Fibroblast of lung (primary cell): Measurements from ENCODE around the gene CCDC85C. TPM values are rescaled to one million over a fixed set of nuclear protein-coding genes. Genes with fewer than 3 reads are reported as not detected.

Source experiments
- DNase-seq, 2 donors: peaks; one replicate each; pipeline versions ENCODE4 v3.0.0 to v3.0.0-alpha.2; 2010; ENCODE audit warnings: low read depth in 2 of 2
- H2AFZ ChIP-seq: 2 replicates; pipeline ENCODE4 v1.5.1; 2012; ENCODE audit warnings: low read length, control low read depth, inconsistent platforms
- H3K27ac ChIP-seq: 2 replicates; pipeline ENCODE4 v1.5.1; 2011; ENCODE audit warnings: low read length, control low read depth; ENCODE audit not compliant: insufficient read depth
- H3K27me3 ChIP-seq: 2 replicates; pipeline ENCODE4 v1.5.1; 2011; ENCODE audit warnings: mild to moderate bottlenecking, low read length; ENCODE audit not compliant: control insufficient read depth, insufficient read depth
- H3K36me3 ChIP-seq: 2 replicates; pipeline ENCODE4 v1.5.1; 2011; ENCODE audit warnings: low read length; ENCODE audit not compliant: control insufficient read depth, insufficient read depth
- H3K4me1 ChIP-seq: 2 replicates; pipeline ENCODE4 v1.5.1; 2011; ENCODE audit warnings: low read length; ENCODE audit not compliant: control insufficient read depth, insufficient read depth; ENCODE audit errors: extremely low read depth
- H3K4me2 ChIP-seq: 2 replicates; pipeline ENCODE4 v1.5.1; 2011; ENCODE audit warnings: low read length, control low read depth; ENCODE audit not compliant: insufficient read depth; ENCODE audit errors: extremely low read depth
- H3K4me3 ChIP-seq, 4 experiments: fragments of 200-600 bp in 1 of 4; sonication (generic) in 1 of 4; replicated peaks in 1 of 4; 2 replicates each; pipeline ENCODE4 v1.5.1; 2011 to 2016; ENCODE audit warnings: low read length in 4 of 4, low read depth in 3 of 4, mild to moderate bottlenecking in 3 of 4, control low read depth in 2 of 4, inconsistent platforms in 1 of 4, mixed read lengths in 1 of 4; ENCODE audit not compliant: insufficient read depth in 1 of 4; ENCODE audit errors: control extremely low read depth in 1 of 4
- H3K79me2 ChIP-seq: 2 replicates; pipeline ENCODE4 v1.5.1; 2012; ENCODE audit warnings: mild to moderate bottlenecking, low read length, inconsistent platforms; ENCODE audit not compliant: control insufficient read depth, insufficient read depth
- H3K9ac ChIP-seq: 2 replicates; pipeline ENCODE4 v1.5.1; 2011; ENCODE audit warnings: mild to moderate bottlenecking, low read length, control low read depth; ENCODE audit not compliant: insufficient read depth
- H3K9me3 ChIP-seq: 2 replicates; pipeline ENCODE4 v1.5.1; 2012; ENCODE audit warnings: low read depth, low read length; ENCODE audit not compliant: control insufficient read depth, insufficient read depth
- H4K20me1 ChIP-seq: 2 replicates; pipeline ENCODE4 v1.5.1; 2011; ENCODE audit warnings: low read length; ENCODE audit not compliant: control insufficient read depth, insufficient read depth; ENCODE audit errors: extremely low read depth
- EZH2 ChIP-seq: IDR thresholded peaks from 2 replicates; pipeline ENCODE4 v1.5.1; 2012; ENCODE audit warnings: low read length, control low read depth, mild to moderate bottlenecking; ENCODE audit errors: missing control alignments
- polyA plus RNA-seq, 2 donors: library from polyadenylated mRNA; depleted of rRNA in 1 of 2; stranded (reverse) in 1 of 2; unstranded in 1 of 2; fragments of >200 nt; gene quantifications; 2 replicates each; pipeline ENCODE4 v1.2.1, GENCODE V29; 2011 to 2012; ENCODE audit warnings: missing spikeins in 1 of 2
- total RNA-seq: library from RNA; depleted of rRNA; stranded (reverse); fragments of >200 nt; gene quantifications from 2 replicates; pipeline ENCODE4 v1.2.1, GENCODE V29; 2014
- TF ChIP-seq, protein P1 (sequence below), 2 donors: IDR thresholded peaks in 1 of 2; conservative IDR thresholded peaks in 1 of 2; 1 replicate in 1 of 2; 2 replicates in 1 of 2; pipeline ENCODE4 v1.5.1; 2011 to 2012; ENCODE audit warnings: low read length in 2 of 2, control low read depth in 1 of 2, inconsistent platforms in 1 of 2, low read depth in 1 of 2, mild to moderate bottlenecking in 1 of 2

CCDC85C gene
- total and polyA plus RNA-seq, 2 donors (not counting 1 experiment from before 2014, with no cell fraction given) = 4.6 to 9.6 TPM

- Histone ChIP-seq H3K27me3 (no peaks in the 10 kb centered on the region), H3K9ac (no peak overlapping the region), H3K4me3 (no peak overlapping the region), H4K20me1 (no peaks in the 10 kb centered on the region), H3K9me3 (no peaks in the 10 kb centered on the region), H3K79me2 (peaks cover 5% of the 10 kb centered on the region), H3K4me1 (no peaks in the 10 kb centered on the region), H3K4me2 (no peak overlapping the region), H3K27ac (no peak overlapping the region), H3K36me3 (no peaks in the 10 kb centered on the region), H2AFZ (no peak overlapping the region)
- TF ChIP-seq, protein P1, sequence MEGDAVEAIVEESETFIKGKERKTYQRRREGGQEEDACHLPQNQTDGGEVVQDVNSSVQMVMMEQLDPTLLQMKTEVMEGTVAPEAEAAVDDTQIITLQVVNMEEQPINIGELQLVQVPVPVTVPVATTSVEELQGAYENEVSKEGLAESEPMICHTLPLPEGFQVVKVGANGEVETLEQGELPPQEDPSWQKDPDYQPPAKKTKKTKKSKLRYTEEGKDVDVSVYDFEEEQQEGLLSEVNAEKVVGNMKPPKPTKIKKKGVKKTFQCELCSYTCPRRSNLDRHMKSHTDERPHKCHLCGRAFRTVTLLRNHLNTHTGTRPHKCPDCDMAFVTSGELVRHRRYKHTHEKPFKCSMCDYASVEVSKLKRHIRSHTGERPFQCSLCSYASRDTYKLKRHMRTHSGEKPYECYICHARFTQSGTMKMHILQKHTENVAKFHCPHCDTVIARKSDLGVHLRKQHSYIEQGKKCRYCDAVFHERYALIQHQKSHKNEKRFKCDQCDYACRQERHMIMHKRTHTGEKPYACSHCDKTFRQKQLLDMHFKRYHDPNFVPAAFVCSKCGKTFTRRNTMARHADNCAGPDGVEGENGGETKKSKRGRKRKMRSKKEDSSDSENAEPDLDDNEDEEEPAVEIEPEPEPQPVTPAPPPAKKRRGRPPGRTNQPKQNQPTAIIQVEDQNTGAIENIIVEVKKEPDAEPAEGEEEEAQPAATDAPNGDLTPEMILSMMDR (conservative IDR thresholded peaks at IDR 0.05 in 1 of 2, IDR thresholded peaks at IDR 0.05 in 1 of 2; ENCODE audit: low read depth in 1 of 2, low read length in 2 of 2) = no peak
- no peak for TF ChIP-seq EZH2
- DNase-seq = no peak
Observed at GRCh38 chr14:99550387-99550992, 53.5 kb downstream of the CCDC85C start.

DNA sequence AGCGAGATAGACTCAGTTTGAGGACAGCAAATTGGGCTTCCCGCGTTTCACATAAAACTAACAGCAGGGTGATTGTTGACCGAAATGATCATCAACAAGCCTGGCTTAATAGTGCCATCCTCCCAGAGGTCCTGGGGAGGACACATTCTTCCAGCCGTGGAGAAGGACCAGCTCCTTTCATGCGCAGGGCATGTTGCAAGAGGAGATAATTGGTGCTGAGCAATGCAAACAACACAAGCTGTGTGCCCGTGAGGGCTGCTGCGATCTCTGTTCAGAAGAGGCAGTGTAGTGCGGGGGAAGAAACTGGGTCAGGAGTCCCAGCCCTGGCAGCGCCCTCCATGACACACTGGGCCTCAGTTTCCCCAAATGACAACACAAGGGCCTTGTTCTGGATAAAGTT is 54.3 kb downstream of the CCDC85C start:
- Histone ChIP-seq H4K20me1 (no peaks in the 10 kb centered on the region), H3K9ac (no peak overlapping the region), H3K36me3 (no peaks in the 10 kb centered on the region), H3K4me3 (no peak overlapping the region), H3K27ac (no peak overlapping the region), H3K4me2 (no peak overlapping the region), H3K79me2 (peaks cover 5% of the 10 kb centered on the region), H3K9me3 (no peaks in the 10 kb centered on the region), H3K4me1 (no peaks in the 10 kb centered on the region), H3K27me3 (no peaks in the 10 kb centered on the region), H2AFZ (no peak overlapping the region)
- no peak for DNase-seq
- no peak for TF ChIP-seq EZH2
- TF ChIP-seq, protein P1 (conservative IDR thresholded peaks at IDR 0.05 in 1 of 2, IDR thresholded peaks at IDR 0.05 in 1 of 2; ENCODE audit: low read depth in 1 of 2, low read length in 2 of 2) = no peak

DNA sequence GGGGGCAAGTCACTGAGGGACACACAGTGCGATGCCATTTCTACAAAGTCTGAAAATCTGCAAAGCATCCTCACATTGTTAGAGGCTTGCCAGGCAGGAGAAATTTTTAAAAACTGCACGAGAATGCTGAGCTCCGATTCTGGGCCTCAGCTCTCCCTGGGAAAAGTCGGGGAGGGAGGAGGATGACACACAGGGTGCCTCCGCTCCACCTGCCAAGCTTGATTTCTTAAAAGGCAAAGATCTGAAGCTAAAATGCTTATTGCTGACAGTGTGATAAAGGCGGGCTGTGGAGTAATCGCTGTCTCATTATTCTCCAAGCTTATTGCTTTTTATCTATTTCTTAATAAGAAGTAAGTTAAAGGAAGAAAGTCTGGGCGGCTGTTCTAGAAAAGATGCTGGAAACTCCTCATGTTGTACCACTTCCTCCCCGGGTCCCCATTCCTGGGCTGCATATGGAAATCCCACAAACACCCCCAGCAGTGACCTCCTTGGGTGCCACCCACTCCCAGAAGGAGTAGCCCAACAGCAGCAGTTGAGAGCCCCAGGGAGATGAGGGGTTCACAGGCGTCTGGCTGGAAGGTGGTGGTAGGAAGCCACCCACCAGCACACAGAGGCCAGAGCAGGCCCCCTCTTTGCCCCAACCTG is 55.0 kb downstream of the CCDC85C start:
- Histone ChIP-seq H3K4me3 (no peak overlapping the region), H3K27me3 (no peaks in the 10 kb centered on the region), H2AFZ (no peak overlapping the region), H3K9me3 (no peaks in the 10 kb centered on the region), H3K4me1 (no peaks in the 10 kb centered on the region), H3K9ac (no peak overlapping the region), H3K4me2 (no peak overlapping the region), H4K20me1 (no peaks in the 10 kb centered on the region), H3K27ac (no peak overlapping the region), H3K79me2 (peaks cover 5% of the 10 kb centered on the region), H3K36me3 (no peaks in the 10 kb centered on the region)
- no peak for TF ChIP-seq EZH2
- TF ChIP-seq, protein P1 (conservative IDR thresholded peaks at IDR 0.05 in 1 of 2, IDR thresholded peaks at IDR 0.05 in 1 of 2; ENCODE audit: low read depth in 1 of 2, low read length in 2 of 2) = no peak
- DNase-seq = no peak
